ENCODE data around the gene FLOT2.
A peak's percentile ranks its signal among the peaks of the same experiment; 100 is the strongest.
"Not testable (repeated sequence)": the region's sequence is repeated elsewhere in the genome, so short reads cannot be mapped to it uniquely, and the experiment has no call there.

The FLOT2 gene

DNA sequence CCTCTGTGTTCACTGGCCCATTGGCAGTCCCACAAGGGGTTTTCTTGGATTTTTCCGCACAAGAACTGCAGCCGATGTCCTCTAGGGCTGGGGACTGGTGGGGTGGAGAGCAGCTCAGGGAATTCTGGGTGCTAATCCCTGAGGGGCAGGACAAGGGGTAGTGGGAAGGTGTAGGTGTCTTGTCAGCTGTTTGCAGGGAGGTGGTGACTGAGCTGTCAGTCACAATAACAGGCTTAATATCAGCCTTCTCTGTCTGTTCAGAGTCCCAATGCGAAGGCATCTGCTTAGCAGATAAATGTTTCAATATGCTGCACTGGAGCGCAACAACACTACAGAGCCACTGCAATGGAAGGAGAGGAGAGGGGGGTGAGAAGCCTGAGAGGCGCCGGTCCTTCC, 15.4 kb upstream of the FLOT2 start:
- DNase-seq = no peak

DNA sequence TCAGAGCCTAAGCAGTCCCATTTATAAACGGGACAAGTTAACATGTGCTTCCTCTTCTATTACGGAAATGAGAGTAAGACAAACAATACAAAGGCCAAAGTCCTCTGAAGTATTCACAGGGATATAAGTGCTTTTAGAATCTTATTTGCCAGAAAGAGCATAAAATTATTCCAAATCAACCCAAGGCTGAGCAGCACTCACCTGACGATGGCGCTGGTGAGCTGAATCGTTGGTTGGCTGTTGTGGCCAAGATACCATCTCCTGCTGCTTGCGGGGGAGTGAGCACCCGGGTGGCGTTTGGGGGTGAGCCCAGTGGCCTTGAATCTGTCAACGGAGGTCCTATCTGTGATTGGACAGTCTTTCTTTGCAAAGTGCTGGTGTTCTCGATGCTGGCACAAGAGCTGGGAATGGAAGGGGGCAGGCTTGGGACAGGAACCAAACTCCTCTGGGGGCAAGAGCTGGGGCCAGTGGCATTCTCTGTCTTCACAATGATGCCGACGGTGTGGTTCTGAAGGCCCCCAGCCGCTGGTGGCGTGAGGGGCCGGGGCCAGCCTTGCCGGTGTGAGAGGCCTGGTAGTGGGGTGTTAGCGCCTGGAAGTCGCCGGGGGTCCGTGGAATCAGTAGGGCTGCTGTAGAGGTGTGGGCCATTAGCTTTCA, 14.9 kb upstream of the FLOT2 start:
- peak in 1 of 5 experiments; percentile 35 for DNase-seq

DNA sequence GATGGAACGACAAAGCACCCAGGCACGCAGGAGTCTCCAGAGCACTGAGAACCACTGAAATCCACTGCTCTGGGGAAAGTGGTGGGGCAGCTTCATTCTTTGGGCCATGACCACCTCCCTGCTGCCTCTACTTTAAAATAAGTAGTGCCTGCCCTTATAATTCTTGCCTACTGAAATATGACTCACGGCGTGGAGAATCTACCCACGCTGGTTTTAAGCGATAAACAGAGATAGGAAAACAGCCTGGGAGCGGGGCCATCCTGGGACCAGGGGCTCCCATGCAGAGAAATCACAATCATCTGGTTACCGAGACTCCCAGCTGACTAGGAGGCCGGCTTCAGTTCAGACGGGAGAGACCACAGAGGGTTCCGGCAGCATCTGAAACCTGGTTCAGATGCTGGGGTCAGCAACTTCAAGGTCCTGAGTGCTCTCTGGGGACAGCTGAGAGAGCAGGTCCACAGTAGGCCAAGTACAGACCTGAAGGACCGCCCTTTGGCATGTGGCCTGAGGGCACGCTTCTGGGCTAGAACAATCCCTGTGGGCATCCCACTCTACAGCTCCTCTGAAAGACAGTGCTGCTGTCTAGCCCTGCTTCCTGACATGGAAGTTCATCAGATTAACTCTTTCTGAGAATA, 14.0 kb upstream of the FLOT2 start:
- DNase-seq = no peak

DNA sequence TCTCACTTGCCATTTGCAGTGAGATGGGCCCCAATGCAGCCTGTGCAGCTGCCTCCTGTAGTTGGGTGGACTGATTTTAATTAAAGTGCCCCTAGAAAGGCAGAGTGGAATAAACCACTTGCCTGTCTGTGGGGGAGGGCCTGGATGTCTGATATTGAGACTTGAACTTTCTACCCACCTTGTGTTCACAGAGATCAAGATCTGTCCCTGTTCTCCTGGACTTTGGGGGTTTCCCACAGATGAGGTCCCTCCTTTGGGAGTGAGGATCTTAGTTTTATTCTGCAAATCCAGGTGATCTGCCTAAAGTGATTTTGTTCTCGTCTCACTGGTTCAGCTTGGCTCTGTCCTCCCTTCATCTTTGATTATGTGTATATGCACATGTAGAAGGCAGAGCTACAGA, 13.0 kb upstream of the FLOT2 start:
- DNase-seq = no peak

DNA sequence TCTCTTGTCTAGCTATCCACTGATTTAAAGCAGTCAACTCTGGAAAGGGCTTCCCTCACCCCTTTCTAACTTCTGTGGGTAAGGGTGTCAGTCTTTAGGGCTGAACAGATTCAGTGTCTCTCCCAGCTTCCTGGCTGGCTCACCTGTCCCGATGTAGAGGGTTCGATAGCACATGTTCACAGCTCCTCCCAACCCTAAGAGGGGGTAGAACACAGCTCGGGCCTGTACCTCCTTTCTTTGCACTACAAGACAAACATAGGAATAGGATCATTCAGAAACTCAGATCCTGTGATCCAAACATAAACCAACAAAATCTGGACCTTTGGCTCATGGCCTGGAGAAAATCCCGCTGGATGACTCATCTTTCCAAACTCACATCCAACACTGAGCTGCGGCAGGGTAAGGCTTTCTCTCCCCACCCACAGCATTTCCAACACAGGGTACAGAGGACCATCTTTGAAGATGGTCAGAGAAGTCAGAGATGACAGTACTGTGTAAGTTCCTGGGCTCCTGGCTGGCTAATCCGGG, 11.2 kb upstream of the FLOT2 start:
- DNase-seq = no peak

GRCh38 chr17:28907709-28908475, 10.4 kb upstream of the FLOT2 start:
- DNase-seq = no peak

- DNase-seq = no peak
These were observed 9.3 kb upstream of the FLOT2 start for GRCh38 chr17:28906706-28907438.

- DNase-seq = no peak
These were observed 8.7 kb upstream of the FLOT2 start for GRCh38 chr17:28906276-28906675.

- DNase-seq = no peak
These were observed 7.3 kb upstream of the FLOT2 start for GRCh38 chr17:28904800-28905199.

DNA sequence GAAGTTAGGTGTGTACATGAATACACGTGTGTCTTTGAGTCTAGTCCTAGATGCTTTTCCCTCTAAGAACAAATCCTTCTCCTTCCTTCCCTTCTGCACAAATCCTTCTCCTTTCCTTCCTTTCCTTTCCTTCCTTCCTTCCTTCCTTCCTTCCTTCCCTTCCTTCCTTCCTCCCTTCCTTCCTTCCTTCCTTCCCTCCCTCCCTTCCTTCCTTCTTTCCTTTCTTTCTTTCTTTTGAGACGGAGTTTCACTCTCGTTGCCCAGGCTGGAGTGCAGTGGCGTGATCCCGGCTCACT, 6.0 kb upstream of the FLOT2 start:
- not testable (repeated sequence) for DNase-seq

- DNase-seq = peak; percentile 86 to 97 (median 93)
These were observed 5.4 kb upstream of the FLOT2 start, which contains the start of gene DHRS13 for GRCh38 chr17:28902819-28903545. Gene DHRS13 (minus strand): TSS chr17:28903079. CDS start chr17:28902944, 135 bp downstream.

DNA sequence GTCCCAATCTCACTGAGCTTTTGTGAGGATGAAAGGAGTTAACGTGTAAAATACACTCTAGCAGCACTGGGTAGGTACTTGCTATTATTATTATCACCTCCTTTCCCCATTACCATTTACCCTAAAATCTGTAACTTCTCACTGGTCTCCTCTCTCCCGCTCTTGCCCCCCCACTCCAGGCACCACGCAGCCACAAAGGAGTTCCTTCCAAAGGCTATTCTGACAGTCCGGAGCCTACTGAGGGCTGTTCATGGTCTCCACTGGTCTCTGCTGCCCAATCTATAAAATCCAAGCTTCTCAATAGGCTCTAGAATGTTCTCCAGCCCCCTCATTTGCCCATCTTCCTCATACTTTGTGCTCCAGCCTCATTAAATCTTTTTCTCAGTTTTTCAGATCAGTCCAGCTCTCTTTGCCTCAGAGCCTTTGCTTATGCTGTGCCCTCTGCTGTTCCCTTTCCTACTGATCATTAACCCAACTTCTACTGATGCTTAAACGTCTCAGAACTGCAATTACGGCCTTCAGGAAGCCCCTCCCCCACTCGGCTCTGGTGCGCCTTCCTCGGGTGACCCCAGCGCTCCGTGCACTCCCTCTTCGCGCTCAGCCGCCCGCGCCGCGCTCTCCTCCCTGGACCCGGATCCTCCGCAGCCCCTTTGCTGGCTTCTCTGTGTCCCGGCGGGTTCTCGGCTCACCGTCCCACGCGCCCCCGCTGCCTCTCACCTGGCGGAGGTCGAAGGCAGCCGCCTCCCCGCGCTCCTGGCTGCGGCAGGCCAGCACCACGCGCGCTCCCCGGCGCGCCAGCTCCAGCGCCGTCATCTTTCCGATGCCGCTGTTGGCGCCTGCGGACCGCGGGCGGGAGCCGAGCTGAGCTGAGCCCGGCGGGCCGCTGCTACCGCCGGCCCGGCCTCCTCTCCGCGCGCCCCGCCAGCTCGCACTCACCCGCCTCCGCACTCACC, 4.6 kb upstream of the FLOT2 start:
- DNase-seq = peak in 2 of 5 experiments; percentile 22 to 65

DNA sequence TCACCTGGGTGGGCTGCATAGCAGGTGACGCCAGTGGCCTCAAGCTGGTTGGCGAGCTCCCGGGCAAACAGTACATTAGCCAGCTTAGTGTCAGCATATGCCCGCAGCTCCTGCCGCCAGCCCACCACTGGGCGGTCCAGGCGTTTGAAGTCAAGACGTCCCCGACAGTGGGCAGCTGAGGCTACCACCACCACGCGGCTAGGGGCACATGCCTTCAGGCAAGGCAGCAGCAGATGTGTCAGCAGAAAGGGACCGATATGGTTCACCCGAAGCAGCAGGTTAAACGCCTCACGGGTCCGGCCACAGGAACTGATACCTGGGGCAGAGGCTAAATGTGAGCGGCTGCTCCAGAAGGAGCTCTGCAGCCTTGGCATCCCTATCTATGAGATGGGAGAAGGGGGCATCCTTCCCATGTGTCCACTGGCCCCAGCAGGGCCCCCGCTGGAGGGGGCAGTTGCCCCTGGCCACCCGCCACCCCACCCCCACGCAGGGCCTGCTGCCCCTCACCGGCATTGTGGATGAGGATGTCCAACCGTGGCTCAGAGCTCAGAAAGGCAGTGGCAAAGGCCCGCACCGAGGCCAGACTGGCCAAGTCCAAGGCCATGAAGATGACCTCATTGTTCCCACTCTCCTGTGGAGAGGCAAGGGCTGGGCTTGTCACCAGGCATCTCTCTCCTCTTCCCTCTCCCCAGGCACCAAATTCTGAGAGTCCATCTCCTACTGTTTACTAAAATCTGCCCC, 3.6 kb upstream of the FLOT2 start:
- DNase-seq = no peak

- no peak for DNase-seq
These were observed 1.8 kb upstream of the FLOT2 start for GRCh38 chr17:28899212-28899815.

- no peak for DNase-seq
These were observed 1.0 kb upstream of the FLOT2 start for GRCh38 chr17:28898527-28898955.

DNA sequence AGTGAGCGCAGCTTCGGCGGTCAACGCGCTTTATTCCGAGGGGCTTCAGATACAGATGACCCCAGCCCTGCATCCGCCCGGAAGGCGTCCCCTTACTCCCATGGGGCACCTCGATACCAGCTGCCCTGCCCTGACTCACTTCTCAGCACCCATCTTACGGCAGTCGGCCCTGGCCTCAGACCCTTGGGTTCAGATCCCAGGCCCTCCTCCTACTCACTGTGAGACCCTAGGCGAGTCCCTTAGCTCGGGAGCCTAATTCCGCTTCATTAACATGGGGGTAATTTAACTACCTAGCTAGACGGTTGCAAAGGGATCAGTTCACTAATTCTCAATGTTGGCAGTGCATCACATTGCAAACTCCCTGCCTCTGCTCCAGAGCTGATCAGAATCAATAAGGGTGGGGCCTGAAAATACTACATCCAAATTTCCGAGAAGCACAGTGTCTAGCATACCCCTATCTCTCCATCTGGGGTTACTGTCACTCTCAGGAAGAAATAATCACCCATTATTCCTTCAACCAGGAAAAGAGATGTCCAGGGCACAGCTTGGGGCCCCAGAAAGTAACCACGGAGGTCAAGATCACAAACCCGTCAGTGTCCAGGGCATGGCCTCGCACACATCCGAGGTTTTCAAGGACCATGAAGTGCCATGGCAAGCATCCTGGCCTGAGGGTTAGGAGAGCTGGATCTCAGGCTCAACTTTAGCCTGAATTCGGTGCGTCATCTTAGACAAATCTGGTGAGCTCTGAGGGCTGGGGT, 415 bp upstream of the FLOT2 start:
- peak in 1 of 5 experiments; percentile 60 for DNase-seq

DNA sequence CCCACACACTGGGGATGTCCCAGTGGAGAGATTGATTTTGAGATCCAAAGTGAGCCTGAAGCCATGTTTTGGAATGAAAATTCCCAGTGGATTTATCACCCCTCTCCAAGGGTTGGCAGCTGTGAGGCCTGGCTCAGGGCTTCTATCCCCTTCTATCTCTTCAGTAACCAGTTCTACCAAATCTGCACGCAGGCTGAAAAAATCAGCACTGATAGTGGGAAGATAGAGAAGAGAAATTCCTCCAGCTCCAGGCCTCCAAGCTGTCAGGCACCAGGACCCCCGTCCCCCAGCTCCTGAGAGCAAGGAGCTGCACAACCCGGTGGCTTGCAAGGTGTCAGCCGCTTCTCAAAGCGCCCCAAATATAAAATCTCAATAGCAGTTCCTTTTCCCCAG, 1.0 kb downstream of the FLOT2 start:
- DNase-seq = no peak

- DNase-seq = no peak
These were observed 1.6 kb downstream of the FLOT2 start for GRCh38 chr17:28895794-28896447.

All from T-helper 2 cell (primary cell).